Amniotic epithelial cell (primary cell): ENCODE measurements around the gene SLC35G6.
"Not testable (repeated sequence)": the region's sequence is repeated elsewhere in the genome, so short reads cannot be mapped to it uniquely, and the experiment has no call there.

ENCODE experiments used
- DNase-seq: peaks from one replicate; pipeline ENCODE4 v3.0.0-alpha.2; 2010; ENCODE audit warnings: low read depth

Gene SLC35G6

GRCh38 chr17:7460850-7461660, 20.2 kb upstream of the SLC35G6 start:
- no peak for DNase-seq

GRCh38 chr17:7462474-7463371, 18.5 kb upstream of the SLC35G6 start:
- no peak for DNase-seq

- no peak for DNase-seq
Measured at GRCh38 chr17:7463372-7463846, 17.8 kb upstream of the SLC35G6 start.

- DNase-seq = no peak
Measured at GRCh38 chr17:7464081-7464480, 17.2 kb upstream of the SLC35G6 start.

- no peak for DNase-seq
Measured at GRCh38 chr17:7465597-7466275, 15.5 kb upstream of the SLC35G6 start.

- DNase-seq = no peak
Measured at GRCh38 chr17:7466318-7466638, 15.0 kb upstream of the SLC35G6 start.

- peak; percentile 72 for DNase-seq
Measured at GRCh38 chr17:7466639-7467341, 14.5 kb upstream of the SLC35G6 start.

GRCh38 chr17:7467498-7467897, 13.7 kb upstream of the SLC35G6 start:
- no peak for DNase-seq

- DNase-seq = no peak
Measured at GRCh38 chr17:7468290-7468689, 13.0 kb upstream of the SLC35G6 start.

GRCh38 chr17:7468804-7469389, 12.3 kb upstream of the SLC35G6 start:
- DNase-seq = no peak

GRCh38 chr17:7469843-7470242, 11.4 kb upstream of the SLC35G6 start:
- not testable (repeated sequence) for DNase-seq

- DNase-seq = not testable (repeated sequence)
Measured at GRCh38 chr17:7470457-7470973, 10.7 kb upstream of the SLC35G6 start.

GRCh38 chr17:7471729-7472128, 9.5 kb upstream of the SLC35G6 start:
- DNase-seq = no peak

- DNase-seq = not testable (repeated sequence)
Measured at GRCh38 chr17:7474767-7475166, 6.5 kb upstream of the SLC35G6 start.

- peak; percentile 49 for DNase-seq
Measured at GRCh38 chr17:7475764-7476422, 5.4 kb upstream of the SLC35G6 start.

- peak; percentile 53 for DNase-seq
Measured at GRCh38 chr17:7476494-7476893, 4.8 kb upstream of the SLC35G6 start.

- DNase-seq = no peak
Measured at GRCh38 chr17:7476951-7477350, 4.3 kb upstream of the SLC35G6 start.

- peak; percentile 80 for DNase-seq
Measured at GRCh38 chr17:7477392-7478275, 3.6 kb upstream of the SLC35G6 start.
